Ishikawa (cell line): Measurements from ENCODE around the gene AGL.

Experiments
- CEBPB ChIP-seq: IDR thresholded peaks from 2 replicates; pipeline ENCODE4 v1.6.1; 2012
- YY1 ChIP-seq: IDR thresholded peaks from 2 replicates; pipeline ENCODE4 v1.6.1; 2012; ENCODE audit warnings: low read depth

GRCh38 chr1:99814373-99814900 lies 35.7 kb upstream of the AGL start:
- TF ChIP-seq YY1: no peak
- no peak for TF ChIP-seq CEBPB
